Measurements from ENCODE around the gene TMA7B. TPM values are rescaled to one million over a fixed set of nuclear protein-coding genes. Genes with fewer than 3 reads are reported as not detected.

TMA7B gene
- total and polyA plus RNA-seq, 11 donors: 0.24 TPM; not detected in 10

DNA sequence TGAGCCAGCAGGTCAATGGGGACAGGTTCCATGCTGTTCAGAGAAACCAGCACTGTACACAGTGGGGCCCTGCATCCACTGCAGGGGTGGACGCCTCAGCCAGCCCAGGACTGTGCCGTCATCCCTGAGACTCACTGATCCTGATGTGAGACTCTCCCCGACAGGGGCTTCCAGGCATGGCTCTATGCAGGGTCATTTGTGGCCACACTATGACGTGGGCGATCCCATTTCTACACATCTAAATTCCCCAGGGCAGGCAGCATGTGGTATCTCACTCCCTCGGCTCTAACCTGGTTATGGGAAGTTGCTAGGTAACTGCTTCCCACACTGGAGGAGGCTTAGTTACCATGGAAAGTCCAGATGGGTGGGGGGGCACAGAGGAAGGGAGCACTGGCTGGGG lies 20.4 kb downstream of the TMA7B start:
- Histone ChIP-seq H3K4me3 (no peak overlapping the region), H3K4me1 (no peaks in the 10 kb centered on the region), H3K36me3 (no peaks in the 10 kb centered on the region), H3K9me3 (no peaks in the 10 kb centered on the region), H3K27me3 (peaks cover 0 to 27% (median 0%) of the 10 kb centered on the region in 9 donors), H3K27ac (no peak overlapping the region)
- TF ChIP-seq, protein P1, sequence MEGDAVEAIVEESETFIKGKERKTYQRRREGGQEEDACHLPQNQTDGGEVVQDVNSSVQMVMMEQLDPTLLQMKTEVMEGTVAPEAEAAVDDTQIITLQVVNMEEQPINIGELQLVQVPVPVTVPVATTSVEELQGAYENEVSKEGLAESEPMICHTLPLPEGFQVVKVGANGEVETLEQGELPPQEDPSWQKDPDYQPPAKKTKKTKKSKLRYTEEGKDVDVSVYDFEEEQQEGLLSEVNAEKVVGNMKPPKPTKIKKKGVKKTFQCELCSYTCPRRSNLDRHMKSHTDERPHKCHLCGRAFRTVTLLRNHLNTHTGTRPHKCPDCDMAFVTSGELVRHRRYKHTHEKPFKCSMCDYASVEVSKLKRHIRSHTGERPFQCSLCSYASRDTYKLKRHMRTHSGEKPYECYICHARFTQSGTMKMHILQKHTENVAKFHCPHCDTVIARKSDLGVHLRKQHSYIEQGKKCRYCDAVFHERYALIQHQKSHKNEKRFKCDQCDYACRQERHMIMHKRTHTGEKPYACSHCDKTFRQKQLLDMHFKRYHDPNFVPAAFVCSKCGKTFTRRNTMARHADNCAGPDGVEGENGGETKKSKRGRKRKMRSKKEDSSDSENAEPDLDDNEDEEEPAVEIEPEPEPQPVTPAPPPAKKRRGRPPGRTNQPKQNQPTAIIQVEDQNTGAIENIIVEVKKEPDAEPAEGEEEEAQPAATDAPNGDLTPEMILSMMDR (IDR thresholded peaks at IDR 0.05): no peak
- TF ChIP-seq POLR2A (IDR thresholded peaks at IDR 0.05): no peak
- peak in 1 of 4 donors; percentile 46 for ATAC-seq
- intact Hi-C loops (cut with DNase I): no loop called here
- WGBS, 4 donors: 67 to 85% (median 74%) methylated on average over 5 to 6 of the region's 6 CpGs
- DNase-seq: no peak

DNA sequence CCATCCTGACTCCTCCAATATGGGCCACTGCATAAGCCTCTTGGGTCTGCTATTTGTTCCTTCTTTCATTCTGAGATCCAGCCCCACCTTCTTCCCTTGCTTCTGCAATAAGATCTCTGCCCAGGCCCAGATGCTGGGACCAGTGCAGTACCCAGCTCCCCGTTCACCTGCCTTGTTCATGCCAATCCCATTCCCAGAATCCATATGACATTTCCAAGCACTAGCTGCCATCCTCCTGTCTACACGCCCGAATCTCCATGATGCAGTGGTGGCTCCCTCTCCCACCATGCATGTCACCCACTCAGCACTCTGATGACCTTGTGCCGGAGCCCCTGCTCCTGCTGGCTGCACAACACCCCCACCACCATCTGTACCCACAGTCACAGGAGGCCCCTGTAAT lies 23.1 kb downstream of the TMA7B start:
- DNase-seq: no peak
- Histone ChIP-seq H3K27ac (no peak overlapping the region), H3K9me3 (no peaks in the 10 kb centered on the region), H3K36me3 (no peaks in the 10 kb centered on the region), H3K4me3 (no peak overlapping the region), H3K27me3 (peaks cover 0 to 5% (median 0%) of the 10 kb centered on the region in 9 donors), H3K4me1 (no peaks in the 10 kb centered on the region)
- 79 to 91% (median 90%) methylated on average over 4 of the region's 4 CpGs for WGBS, 4 donors
- no peak for TF ChIP-seq POLR2A (IDR thresholded peaks at IDR 0.05)
- intact Hi-C loops (cut with DNase I): no loop called here
- no peak for ATAC-seq

DNA sequence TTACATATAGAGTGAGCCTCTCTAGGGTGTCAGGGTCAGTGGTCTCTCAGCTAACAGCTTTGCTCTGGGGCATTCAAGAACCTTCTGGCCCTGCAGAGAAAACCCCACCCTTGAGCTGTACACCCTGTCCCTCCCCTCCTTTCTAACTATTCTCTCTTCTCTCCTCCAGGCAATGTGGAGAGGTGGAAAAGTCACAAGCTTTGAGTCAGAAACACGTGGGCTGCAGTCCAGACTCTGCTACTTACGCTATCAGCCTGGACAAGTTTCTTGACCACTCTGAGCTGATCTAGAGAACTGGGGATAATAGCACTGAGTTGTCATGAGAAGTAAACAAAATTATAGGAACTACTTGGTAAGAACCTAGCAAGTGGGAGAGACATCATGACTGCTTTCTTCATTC lies 23.8 kb downstream of the TMA7B start:
- WGBS, 4 donors: 34 to 45% (median 39%) methylated on average over 2 of the region's 2 CpGs
- Histone ChIP-seq H3K36me3 (no peaks in the 10 kb centered on the region), H3K9me3 (no peaks in the 10 kb centered on the region), H3K27me3 (peaks cover 0 to 4% (median 0%) of the 10 kb centered on the region in 9 donors), H3K27ac (no peak overlapping the region), H3K4me3 (no peak overlapping the region), H3K4me1 (peaks cover 0 to 4% (median 0%) of the 10 kb centered on the region in 12 donors)
- TF ChIP-seq, protein P1 (IDR thresholded peaks at IDR 0.05): no peak
- TF ChIP-seq POLR2A (IDR thresholded peaks at IDR 0.05): no peak
- DNase-seq: no peak
- intact Hi-C loops (cut with DNase I): no loop called here
- peak in 3 of 4 donors; percentile 18 to 31 (median 18) for ATAC-seq

DNA sequence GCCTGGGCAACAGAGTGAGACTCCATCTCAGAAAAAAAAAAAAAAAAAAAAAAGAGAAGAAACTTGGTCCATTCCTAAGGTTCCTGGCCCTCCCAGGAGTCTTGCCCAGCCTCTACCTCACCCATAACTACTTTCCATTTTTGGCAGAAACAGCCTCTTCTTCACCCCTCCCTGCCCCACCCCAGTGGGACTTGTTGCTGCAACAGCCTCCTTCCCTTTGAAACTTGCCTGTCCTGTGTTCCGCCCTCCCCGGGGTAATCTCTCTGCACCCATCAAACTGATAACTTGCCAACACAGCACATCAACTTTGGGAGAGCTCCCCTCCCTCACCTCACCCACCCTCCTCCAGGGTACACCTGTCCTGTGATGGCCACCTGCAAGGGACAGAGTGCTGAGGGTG lies 24.5 kb downstream of the TMA7B start:
- Histone ChIP-seq H3K27me3 (peaks cover 0 to 4% (median 0%) of the 10 kb centered on the region in 9 donors), H3K27ac (no peak overlapping the region), H3K36me3 (no peaks in the 10 kb centered on the region), H3K4me3 (no peak overlapping the region), H3K4me1 (peaks cover 0 to 12% (median 0%) of the 10 kb centered on the region in 12 donors), H3K9me3 (no peaks in the 10 kb centered on the region)
- intact Hi-C loops (cut with DNase I): no loop called here
- TF ChIP-seq, protein P1 (IDR thresholded peaks at IDR 0.05): no peak
- no peak for TF ChIP-seq POLR2A (IDR thresholded peaks at IDR 0.05)
- ATAC-seq (no peak), DNase-seq (no peak)
- 72 to 90% (median 87%) methylated on average over 2 of the region's 2 CpGs for WGBS, 4 donors
